Karpas-422 (cell line): ENCODE results near the gene MAD1L1. TPM values are rescaled to one million over a fixed set of nuclear protein-coding genes. Genes with fewer than 3 reads are reported as not detected.
"Not testable (repeated sequence)": the region's sequence is repeated elsewhere in the genome, so short reads cannot be mapped to it uniquely, and the experiment has no call there.

Source experiments
- DNase-seq: peaks from one replicate; pipeline ENCODE4 v3.0.0-alpha.2; 2015
- H2AFZ ChIP-seq: fragments of 200-600 bp; sonication (generic); 2 replicates; pipeline ENCODE4 v1.6.1; 2014; ENCODE audit warnings: antibody characterized with exemption, low read length, mixed read lengths
- H3K27ac ChIP-seq: fragments of 200-600 bp; sonication (generic); 2 replicates; pipeline ENCODE4 v1.5.1; 2014; ENCODE audit warnings: mild to moderate bottlenecking, low read length, moderate library complexity
- H3K27me3 ChIP-seq: fragments of 200-600 bp; sonication (generic); 2 replicates; pipeline ENCODE4 v1.6.1; 2014; ENCODE audit warnings: low read length, mixed read lengths
- H3K36me3 ChIP-seq: fragments of 200-600 bp; sonication (generic); 2 replicates; pipeline ENCODE4 v1.6.1; 2014; ENCODE audit warnings: low read length, mixed read lengths; ENCODE audit not compliant: insufficient read depth
- H3K4me1 ChIP-seq: fragments of 200-600 bp; sonication (generic); 2 replicates; pipeline ENCODE4 v1.6.1; 2014; ENCODE audit warnings: mild to moderate bottlenecking, low read length, mixed read lengths
- H3K4me2 ChIP-seq: fragments of 200-600 bp; sonication (generic); 2 replicates; pipeline ENCODE4 v1.6.1; 2014; ENCODE audit warnings: low read length, low read depth, mild to moderate bottlenecking; ENCODE audit not compliant: poor library complexity, severe bottlenecking
- H3K4me3 ChIP-seq: fragments of 200-600 bp; sonication (generic); 2 replicates; pipeline ENCODE4 v1.5.1; 2014; ENCODE audit warnings: mild to moderate bottlenecking, antibody characterized with exemption, low read length, mixed read lengths
- H3K79me2 ChIP-seq: fragments of 200-600 bp; sonication (generic); 2 replicates; pipeline ENCODE4 v1.6.1; 2014; ENCODE audit warnings: mild to moderate bottlenecking, low read length, mixed read lengths
- H3K9ac ChIP-seq: fragments of 200-600 bp; sonication (generic); 2 replicates; pipeline ENCODE4 v1.6.0; 2014; ENCODE audit warnings: low read length
- H3K9me2 ChIP-seq: fragments of 200-600 bp; sonication (generic), shearing (Covaris generic); replicated peaks from 2 replicates; pipeline ENCODE4 v1.6.0; 2014; ENCODE audit warnings: mild to moderate bottlenecking, low read length, moderate library complexity; ENCODE audit not compliant: insufficient read depth
- H3K9me3 ChIP-seq: fragments of 300-700, 200-600 bp; sonication (generic); 2 replicates; pipeline ENCODE4 v1.6.1; 2014; ENCODE audit warnings: low read length, mixed read lengths
- H4K20me1 ChIP-seq: fragments of 200-600 bp; sonication (generic); 2 replicates; pipeline ENCODE4 v1.6.1; 2014; ENCODE audit warnings: mild to moderate bottlenecking, antibody characterized with exemption, low read length, low read depth; ENCODE audit not compliant: insufficient read depth
- total RNA-seq: library from RNA; depleted of rRNA; stranded (reverse); fragments of >200 nt; shearing (Covaris generic); gene quantifications from 2 replicates; pipeline ENCODE4 v1.2.3, GENCODE V29; 2014; ENCODE audit warnings: low replicate concordance

The MAD1L1 gene
- total RNA-seq, 1 experiment from 2014 or later = 38.6 TPM

- Histone ChIP-seq H3K9ac (no peak overlapping the region), H3K36me3 (no peaks in the 10 kb centered on the region), H3K4me3 (no peak overlapping the region), H2AFZ (no peak overlapping the region), H3K4me1 (no peaks in the 10 kb centered on the region), H3K27me3 (no peaks in the 10 kb centered on the region), H3K4me2 (no peak overlapping the region), H3K9me3 (no peaks in the 10 kb centered on the region), H3K79me2 (no peaks in the 10 kb centered on the region), H4K20me1 (no peaks in the 10 kb centered on the region), H3K27ac (no peak overlapping the region), H3K9me2 (no peaks in the 10 kb centered on the region)
- DNase-seq = no peak
These were observed 387.0 kb downstream of the MAD1L1 start for GRCh38 chr7:1845536-1846311.

- no peak overlapping the region for H3K4me3 ChIP-seq
- no peaks in the 10 kb centered on the region for H3K36me3 ChIP-seq
- no peaks in the 10 kb centered on the region for H3K27me3 ChIP-seq
- H3K9me2 ChIP-seq = no peaks in the 10 kb centered on the region
- no peak overlapping the region for H3K4me2 ChIP-seq
- H3K79me2 ChIP-seq = no peaks in the 10 kb centered on the region
- no peak overlapping the region for H2AFZ ChIP-seq
- no peaks in the 10 kb centered on the region for H4K20me1 ChIP-seq
- H3K27ac ChIP-seq = no peak overlapping the region
- H3K4me1 ChIP-seq = no peaks in the 10 kb centered on the region
- DNase-seq = no peak
- H3K9ac ChIP-seq = no peak overlapping the region
- H3K9me3 ChIP-seq = no peaks in the 10 kb centered on the region
These were observed 387.8 kb downstream of the MAD1L1 start for GRCh38 chr7:1844951-1845390.

- Histone ChIP-seq H3K27ac (no peak overlapping the region), H3K4me1 (no peaks in the 10 kb centered on the region), H3K27me3 (no peaks in the 10 kb centered on the region), H4K20me1 (no peaks in the 10 kb centered on the region), H3K4me2 (no peak overlapping the region), H3K4me3 (no peak overlapping the region), H3K36me3 (no peaks in the 10 kb centered on the region), H3K79me2 (no peaks in the 10 kb centered on the region), H3K9me3 (no peaks in the 10 kb centered on the region), H3K9ac (no peak overlapping the region), H3K9me2 (no peaks in the 10 kb centered on the region), H2AFZ (no peak overlapping the region)
- no peak for DNase-seq
These were observed 388.3 kb downstream of the MAD1L1 start for GRCh38 chr7:1844336-1844950.

GRCh38 chr7:1843921-1844335 is 388.8 kb downstream of the MAD1L1 start:
- Histone ChIP-seq H3K79me2 (no peaks in the 10 kb centered on the region), H3K27me3 (no peaks in the 10 kb centered on the region), H4K20me1 (no peaks in the 10 kb centered on the region), H3K9ac (no peak overlapping the region), H3K9me3 (no peaks in the 10 kb centered on the region), H3K27ac (no peak overlapping the region), H3K9me2 (no peaks in the 10 kb centered on the region), H3K36me3 (no peaks in the 10 kb centered on the region), H2AFZ (no peak overlapping the region), H3K4me3 (no peak overlapping the region), H3K4me1 (no peaks in the 10 kb centered on the region), H3K4me2 (no peak overlapping the region)
- no peak for DNase-seq

- Histone ChIP-seq H3K4me1 (no peaks in the 10 kb centered on the region), H3K9me2 (no peaks in the 10 kb centered on the region), H3K36me3 (no peaks in the 10 kb centered on the region), H3K9ac (no peak overlapping the region), H3K27ac (no peak overlapping the region), H4K20me1 (no peaks in the 10 kb centered on the region), H3K79me2 (no peaks in the 10 kb centered on the region), H2AFZ (no peak overlapping the region), H3K4me3 (no peak overlapping the region), H3K9me3 (no peaks in the 10 kb centered on the region), H3K4me2 (no peak overlapping the region), H3K27me3 (no peaks in the 10 kb centered on the region)
- no peak for DNase-seq
These were observed 389.4 kb downstream of the MAD1L1 start for GRCh38 chr7:1843271-1843861.

GRCh38 chr7:1842321-1843221 is 390.2 kb downstream of the MAD1L1 start:
- Histone ChIP-seq H3K4me2 (no peak overlapping the region), H4K20me1 (no peaks in the 10 kb centered on the region), H3K27ac (no peak overlapping the region), H3K4me1 (no peaks in the 10 kb centered on the region), H3K9me2 (no peaks in the 10 kb centered on the region), H2AFZ (no peak overlapping the region), H3K36me3 (no peaks in the 10 kb centered on the region), H3K27me3 (no peaks in the 10 kb centered on the region), H3K9ac (no peak overlapping the region), H3K4me3 (no peak overlapping the region), H3K79me2 (no peaks in the 10 kb centered on the region), H3K9me3 (no peaks in the 10 kb centered on the region)
- no peak for DNase-seq

- not testable (repeated sequence) for H2AFZ ChIP-seq, H3K4me2 ChIP-seq, H3K9me2 ChIP-seq, H3K9ac ChIP-seq, H3K27ac ChIP-seq, H4K20me1 ChIP-seq, H3K4me1 ChIP-seq, H3K79me2 ChIP-seq, H3K4me3 ChIP-seq, H3K9me3 ChIP-seq, H3K27me3 ChIP-seq, H3K36me3 ChIP-seq, DNase-seq
These were observed 391.3 kb downstream of the MAD1L1 start for GRCh38 chr7:1841286-1842021.
